Measurements from ENCODE around the gene CRYAA. TPM values are rescaled to one million over a fixed set of nuclear protein-coding genes. Genes with fewer than 3 reads are reported as not detected.
"Not testable (repeated sequence)": the region's sequence is repeated elsewhere in the genome, so short reads cannot be mapped to it uniquely, and the experiment has no call there.

CRYAA gene
- total and polyA plus RNA-seq, 2 of the 8 experiments (the other 6 are each of a cell fraction or from before 2014, with no cell fraction given) = not detected

DNA sequence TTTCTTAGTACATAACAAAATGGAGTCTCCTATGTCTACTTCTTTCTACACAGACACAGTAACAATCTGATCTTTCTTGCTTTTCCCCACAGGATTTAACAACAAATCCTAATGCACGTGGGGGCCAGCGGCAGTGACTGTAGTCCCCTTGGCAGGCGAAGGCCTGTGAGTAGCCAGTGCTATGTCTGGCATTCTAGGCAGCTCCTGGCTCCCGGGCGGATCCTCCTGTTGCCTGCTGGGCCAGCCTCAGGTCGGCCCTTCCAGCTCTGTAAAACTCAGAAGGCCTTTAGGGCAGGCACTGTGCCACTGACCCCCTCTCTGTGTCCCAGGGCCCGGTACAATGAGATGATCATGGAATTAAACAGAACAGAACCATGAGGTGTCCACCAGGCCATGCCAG lies 20.8 kb upstream of the CRYAA start:
- not testable (repeated sequence) for FAIRE-seq

DNA sequence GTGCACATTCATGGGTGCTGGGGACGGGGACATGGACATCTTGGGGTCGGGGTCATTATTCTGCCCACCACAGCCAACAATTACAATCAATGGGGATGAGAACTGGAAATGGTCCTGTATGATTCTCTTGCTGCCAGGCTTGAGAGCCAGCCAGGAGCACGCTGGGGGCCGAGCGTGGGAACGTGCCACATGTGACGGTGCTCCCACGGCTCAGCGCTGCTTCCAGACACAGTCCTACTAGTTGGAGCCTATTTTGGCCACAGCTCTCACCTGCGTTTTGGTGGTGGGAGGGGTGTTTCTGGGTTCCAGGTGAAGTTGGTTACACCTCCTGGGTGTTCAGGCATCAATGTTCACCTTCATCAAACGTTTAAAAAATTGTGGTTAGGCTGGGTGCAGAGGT lies 19.5 kb upstream of the CRYAA start:
- H3K56ac ChIP-seq (replicated peaks; ENCODE audit: insufficient read length, low read depth, low read length); H3K4me1 ChIP-seq (replicated peaks in 1 of 4; ENCODE audit: control insufficient read depth in 3 of 4, insufficient read depth in 4 of 4, low read length in 3 of 4); H4K8ac ChIP-seq (ENCODE audit: extremely low read depth, insufficient read depth, low read length); H2BK5ac ChIP-seq (ENCODE audit: low read depth, low read length); H4K91ac ChIP-seq (replicated peaks; ENCODE audit: insufficient read length, low read length); H3K23ac ChIP-seq (ENCODE audit: insufficient read length); H2BK120ac ChIP-seq (replicated peaks; ENCODE audit: low read depth, low read length); H2BK12ac ChIP-seq (ENCODE audit: low read depth, low read length); H4K5ac ChIP-seq (ENCODE audit: insufficient read length, low read depth, low read length); H3K18ac ChIP-seq (ENCODE audit: extremely low read depth, low read length); H2BK20ac ChIP-seq (ENCODE audit: low read length); H3K27me3 ChIP-seq (replicated peaks in 1 of 4; ENCODE audit: control insufficient read depth in 3 of 4, extremely low read depth in 1 of 4, insufficient read depth in 3 of 4, low read length in 3 of 4); H3K9ac ChIP-seq (replicated peaks in 1 of 4; ENCODE audit: extremely low read depth in 1 of 4, low read depth in 3 of 4, low read length in 3 of 4); H3K9me3 ChIP-seq (ENCODE audit: insufficient read depth in 2 of 2, low read depth in 1 of 2, low read length in 1 of 2); H2AK5ac ChIP-seq (ENCODE audit: low read depth, low read length); H3K4ac ChIP-seq (replicated peaks; ENCODE audit: insufficient read length, low read depth, low read length); H3K79me1 ChIP-seq (ENCODE audit: low read depth, low read length); H2BK15ac ChIP-seq (ENCODE audit: low read length); CTCF ChIA-PET (ENCODE audit: partially characterized antibody); H3K4me2 ChIP-seq (ENCODE audit: insufficient read depth in 1 of 2, low read depth in 2 of 2, low read length in 2 of 2); H3K27ac ChIP-seq (ENCODE audit: low read depth, low read length); H3K36me3 ChIP-seq (ENCODE audit: control insufficient read depth in 2 of 4, insufficient read depth in 4 of 4, low read length in 3 of 4); DNase-seq (ENCODE audit: low read depth in 1 of 2, low spot score in 2 of 2); H3K23me2 ChIP-seq (ENCODE audit: low read depth, low read length); FAIRE-seq; H3K14ac ChIP-seq (ENCODE audit: insufficient read length); H3K4me3 ChIP-seq (ENCODE audit: extremely low read depth in 1 of 4, insufficient read depth in 2 of 4, low read depth in 3 of 4, low read length in 4 of 4); H4K20me1 ChIP-seq (replicated peaks in 1 of 2; ENCODE audit: control insufficient read depth in 1 of 2, insufficient read depth in 2 of 2, low read length in 2 of 2); POLR2A ChIA-PET (ENCODE audit: partially characterized antibody); H3K79me2 ChIP-seq (ENCODE audit: control insufficient read depth in 1 of 2, insufficient read depth in 2 of 2, low read length in 2 of 2); H2AFZ ChIP-seq (ENCODE audit: low read length): not testable (repeated sequence)
- WGBS, 2 experiments (ENCODE audit: extremely low coverage in 1 of 2, insufficient coverage in 1 of 2, insufficient read length in 1 of 2, insufficient replicate concordance in 2 of 2, low coverage in 1 of 2, low lambda C conversion rate in 2 of 2, missing lambda C conversion rate in 1 of 2) = no CpG with 5 or more reads among the region's 11 CpGs

More for the DNA sequence above, 20.8 kb upstream of the CRYAA start:
- H3K4me2 ChIP-seq (ENCODE audit: insufficient read depth in 1 of 2, low read depth in 2 of 2, low read length in 2 of 2); H3K14ac ChIP-seq (ENCODE audit: insufficient read length); H2BK12ac ChIP-seq (ENCODE audit: low read depth, low read length); H4K5ac ChIP-seq (ENCODE audit: insufficient read length, low read depth, low read length); H3K9me3 ChIP-seq (ENCODE audit: insufficient read depth in 2 of 2, low read depth in 1 of 2, low read length in 1 of 2); H2AFZ ChIP-seq (ENCODE audit: low read length); H2BK20ac ChIP-seq (ENCODE audit: low read length); H2BK15ac ChIP-seq (ENCODE audit: low read length); H2BK5ac ChIP-seq (ENCODE audit: low read depth, low read length); H4K8ac ChIP-seq (ENCODE audit: extremely low read depth, insufficient read depth, low read length); H3K79me1 ChIP-seq (ENCODE audit: low read depth, low read length); H4K20me1 ChIP-seq (replicated peaks in 1 of 2; ENCODE audit: control insufficient read depth in 1 of 2, insufficient read depth in 2 of 2, low read length in 2 of 2); DNase-seq (ENCODE audit: low read depth in 1 of 2, low spot score in 2 of 2); H3K18ac ChIP-seq (ENCODE audit: extremely low read depth, low read length); H3K23ac ChIP-seq (ENCODE audit: insufficient read length); CTCF ChIA-PET (ENCODE audit: partially characterized antibody); H3K4me3 ChIP-seq (ENCODE audit: extremely low read depth in 1 of 4, insufficient read depth in 2 of 4, low read depth in 3 of 4, low read length in 4 of 4); H2AK5ac ChIP-seq (ENCODE audit: low read depth, low read length); H3K56ac ChIP-seq (replicated peaks; ENCODE audit: insufficient read length, low read depth, low read length); H3K9ac ChIP-seq (replicated peaks in 1 of 4; ENCODE audit: extremely low read depth in 1 of 4, low read depth in 3 of 4, low read length in 3 of 4); H3K36me3 ChIP-seq (ENCODE audit: control insufficient read depth in 2 of 4, insufficient read depth in 4 of 4, low read length in 3 of 4); H3K4me1 ChIP-seq (replicated peaks in 1 of 4; ENCODE audit: control insufficient read depth in 3 of 4, insufficient read depth in 4 of 4, low read length in 3 of 4); H2BK120ac ChIP-seq (replicated peaks; ENCODE audit: low read depth, low read length); H3K4ac ChIP-seq (replicated peaks; ENCODE audit: insufficient read length, low read depth, low read length); H4K91ac ChIP-seq (replicated peaks; ENCODE audit: insufficient read length, low read length); H3K23me2 ChIP-seq (ENCODE audit: low read depth, low read length); POLR2A ChIA-PET (ENCODE audit: partially characterized antibody); H3K79me2 ChIP-seq (ENCODE audit: control insufficient read depth in 1 of 2, insufficient read depth in 2 of 2, low read length in 2 of 2); H3K27ac ChIP-seq (ENCODE audit: low read depth, low read length); H3K27me3 ChIP-seq (replicated peaks in 1 of 4; ENCODE audit: control insufficient read depth in 3 of 4, extremely low read depth in 1 of 4, insufficient read depth in 3 of 4, low read length in 3 of 4): not testable (repeated sequence)
- no CpG with 5 or more reads among the region's 7 CpGs for WGBS, 2 experiments (ENCODE audit: extremely low coverage in 1 of 2, insufficient coverage in 1 of 2, insufficient read length in 1 of 2, insufficient replicate concordance in 2 of 2, low coverage in 1 of 2, low lambda C conversion rate in 2 of 2, missing lambda C conversion rate in 1 of 2)
